WI38 (cell line): Measurements from ENCODE around the gene MEIS2.

Experiments
- H3K4me3 ChIP-seq: 2 replicates; pipeline ENCODE4 v1.5.1; 2011; ENCODE audit warnings: low read depth, mild to moderate bottlenecking, control low read depth, low read length
- TF ChIP-seq, protein P1 (sequence below): IDR thresholded peaks from 2 replicates; pipeline ENCODE4 v1.5.1; 2012; ENCODE audit warnings: low read depth, mild to moderate bottlenecking, control low read depth, low read length

The MEIS2 gene

GRCh38 chr15:37041042-37041441, 59.3 kb downstream of the MEIS2 start:
- TF ChIP-seq, protein P1, sequence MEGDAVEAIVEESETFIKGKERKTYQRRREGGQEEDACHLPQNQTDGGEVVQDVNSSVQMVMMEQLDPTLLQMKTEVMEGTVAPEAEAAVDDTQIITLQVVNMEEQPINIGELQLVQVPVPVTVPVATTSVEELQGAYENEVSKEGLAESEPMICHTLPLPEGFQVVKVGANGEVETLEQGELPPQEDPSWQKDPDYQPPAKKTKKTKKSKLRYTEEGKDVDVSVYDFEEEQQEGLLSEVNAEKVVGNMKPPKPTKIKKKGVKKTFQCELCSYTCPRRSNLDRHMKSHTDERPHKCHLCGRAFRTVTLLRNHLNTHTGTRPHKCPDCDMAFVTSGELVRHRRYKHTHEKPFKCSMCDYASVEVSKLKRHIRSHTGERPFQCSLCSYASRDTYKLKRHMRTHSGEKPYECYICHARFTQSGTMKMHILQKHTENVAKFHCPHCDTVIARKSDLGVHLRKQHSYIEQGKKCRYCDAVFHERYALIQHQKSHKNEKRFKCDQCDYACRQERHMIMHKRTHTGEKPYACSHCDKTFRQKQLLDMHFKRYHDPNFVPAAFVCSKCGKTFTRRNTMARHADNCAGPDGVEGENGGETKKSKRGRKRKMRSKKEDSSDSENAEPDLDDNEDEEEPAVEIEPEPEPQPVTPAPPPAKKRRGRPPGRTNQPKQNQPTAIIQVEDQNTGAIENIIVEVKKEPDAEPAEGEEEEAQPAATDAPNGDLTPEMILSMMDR: no peak
- no peak overlapping the region for H3K4me3 ChIP-seq

DNA sequence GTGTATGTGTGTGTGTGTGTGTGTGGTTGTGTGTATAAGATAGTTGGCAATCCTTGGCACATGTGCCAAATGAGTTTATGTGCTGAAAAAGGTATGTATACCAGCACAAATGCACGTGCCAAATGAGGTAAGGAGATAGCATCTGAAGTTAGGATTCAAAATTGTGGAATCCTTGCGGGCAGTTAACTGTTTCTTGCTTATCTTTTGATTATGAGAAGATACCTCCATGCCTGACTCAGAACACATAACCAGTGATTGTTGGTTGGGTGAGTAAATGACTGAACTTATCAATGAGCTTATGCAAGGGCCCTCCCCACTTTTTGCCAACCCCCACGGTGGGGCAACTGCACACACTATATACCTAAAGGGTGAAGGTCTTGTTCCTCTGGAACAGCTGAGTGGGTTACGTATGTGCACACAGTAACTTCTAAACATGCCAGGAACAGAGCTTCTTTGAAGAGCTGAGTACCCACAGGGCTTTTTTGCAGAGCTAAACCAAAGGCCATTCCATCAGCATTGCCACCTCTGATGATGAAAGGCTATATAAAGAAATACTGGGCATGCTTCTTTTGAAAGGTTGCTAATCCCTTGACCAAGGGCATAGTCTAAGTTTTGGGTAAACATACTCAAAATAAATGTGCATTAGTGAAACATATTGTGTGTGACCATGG, 60.1 kb downstream of the MEIS2 start:
- H3K4me3 ChIP-seq: no peak overlapping the region
- TF ChIP-seq, protein P1: no peak

GRCh38 chr15:37038716-37039106, 61.6 kb downstream of the MEIS2 start:
- H3K4me3 ChIP-seq: no peak overlapping the region
- TF ChIP-seq, protein P1: no peak

GRCh38 chr15:37037850-37038715, 62.3 kb downstream of the MEIS2 start:
- TF ChIP-seq, protein P1: no peak
- H3K4me3 ChIP-seq: no peak overlapping the region

DNA sequence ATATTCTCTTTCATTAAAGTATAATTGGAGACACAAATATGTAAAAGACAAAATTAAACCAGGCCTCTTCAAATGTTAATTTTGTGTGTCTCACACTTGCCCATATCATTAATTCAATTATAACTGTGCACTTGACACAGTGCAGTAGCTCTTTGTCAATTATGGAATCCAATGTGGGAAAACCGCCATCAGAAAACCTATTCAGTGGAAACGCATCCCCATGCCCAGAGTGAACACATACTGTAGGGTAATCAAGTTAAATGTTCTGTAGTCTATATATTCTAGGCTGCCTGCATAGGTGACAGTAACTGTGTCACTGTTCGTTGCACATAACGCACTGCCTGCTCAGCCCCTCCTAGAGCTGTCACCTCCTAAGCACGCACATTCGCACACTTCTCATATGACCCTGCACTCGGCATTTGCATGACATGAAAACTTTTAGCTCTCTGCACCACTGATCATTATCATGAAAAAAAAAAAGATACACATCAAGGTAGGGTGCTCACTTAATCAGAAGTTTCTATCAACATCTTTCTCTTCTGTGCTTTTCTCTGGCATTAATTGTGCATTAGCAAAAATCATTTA, 63.2 kb downstream of the MEIS2 start:
- no peak overlapping the region for H3K4me3 ChIP-seq
- TF ChIP-seq, protein P1: no peak

- TF ChIP-seq, protein P1: no peak
Measured at GRCh38 chr15:37034835-37035748, 65.3 kb downstream of the MEIS2 start.

More at GRCh38 chr15:37034835-37035748, 65.3 kb downstream of the MEIS2 start:
- no peak overlapping the region for H3K4me3 ChIP-seq
